Spinal cord (tissue), 10 donors: Measurements from ENCODE around the gene PM20D1. TPM values are rescaled to one million over a fixed set of nuclear protein-coding genes. Genes with fewer than 3 reads are reported as not detected.
A peak's percentile ranks its signal among the peaks of the same experiment; 100 is the strongest.

Experiments used
- DNase-seq, 6 donors: peaks; one replicate each; pipeline versions ENCODE4 v3.0.0 to v3.0.0-alpha.2; 2013 to 2015; ENCODE audit warnings: low spot score in 6 of 6, low read depth in 4 of 6
- H3K27ac ChIP-seq: one replicate; pipeline ENCODE4 v1.5.1; 2013; ENCODE audit warnings: low read depth, low read length, control low read depth
- H3K27me3 ChIP-seq: one replicate; pipeline ENCODE4 v1.6.1; 2013; ENCODE audit warnings: low read length; ENCODE audit not compliant: control insufficient read depth, insufficient read depth
- H3K36me3 ChIP-seq: one replicate; pipeline ENCODE4 v1.6.1; 2013; ENCODE audit warnings: low read length; ENCODE audit not compliant: control insufficient read depth, insufficient read depth
- H3K4me1 ChIP-seq: one replicate; pipeline ENCODE4 v1.6.1; 2013; ENCODE audit warnings: low read length; ENCODE audit not compliant: control insufficient read depth, insufficient read depth
- H3K4me3 ChIP-seq: one replicate; pipeline ENCODE4 v1.5.1; 2013; ENCODE audit warnings: low read depth, low read length, control low read depth
- H3K9me3 ChIP-seq: one replicate; pipeline ENCODE4 v1.6.1; 2013; ENCODE audit warnings: low read length; ENCODE audit not compliant: control insufficient read depth, insufficient read depth
- WGBS: methylation state at CpG from one replicate; pipeline ENCODE4 v1.1.5; 2013; ENCODE audit warnings: missing lambda C conversion rate; ENCODE audit not compliant: insufficient coverage; 5-methylcytosine and 5-hydroxymethylcytosine counted together
- polyA plus RNA-seq, 2 donors: library from polyadenylated mRNA; unstranded; fragments of 120-200 nt; gene quantifications; one replicate each; pipeline ENCODE4 v1.2.1, GENCODE V29; 2013; ENCODE audit not compliant: insufficient read length in 2 of 2
- total RNA-seq, 2 donors: library from RNA; depleted of rRNA in 1 of 2; stranded (reverse); fragments of 120-200 nt in 1 of 2; fragments of >200 nt in 1 of 2; gene quantifications; one replicate each; pipeline versions ENCODE4 v1.2.3 to v1.2.4, GENCODE V29; 2013 to 2014
- donor health status: healthy.

Gene PM20D1
- total and polyA plus RNA-seq, 4 donors: 0.68 to 0.99 (median 0.69) TPM; not detected in 1

DNA sequence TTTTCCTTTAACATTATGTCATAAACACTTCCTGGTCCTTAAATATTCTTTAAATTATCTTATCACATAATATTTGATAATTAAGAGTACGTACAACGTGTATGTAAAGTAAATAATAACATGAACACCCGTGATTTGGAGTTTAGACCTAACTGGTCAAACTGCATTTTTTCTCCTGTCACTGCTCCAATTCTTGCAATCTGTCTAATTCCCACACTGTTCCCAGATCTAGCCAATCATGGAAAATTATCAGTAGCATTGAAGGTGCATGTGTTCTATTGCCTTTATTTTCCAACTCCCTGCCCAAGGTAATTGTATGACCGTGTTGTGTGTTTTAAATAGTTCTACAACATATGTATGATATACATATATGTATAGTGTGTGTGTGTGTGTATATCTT lies 2.1 kb upstream of the PM20D1 start:
- H3K9me3 ChIP-seq: no peaks in the 10 kb centered on the region
- H3K36me3 ChIP-seq: no peaks in the 10 kb centered on the region
- peaks cover 4% of the 10 kb centered on the region for H3K4me1 ChIP-seq
- no peak overlapping the region for H3K27ac ChIP-seq
- WGBS: no CpG with 5 or more reads among the region's 4 CpGs
- no peak overlapping the region for H3K4me3 ChIP-seq
- H3K27me3 ChIP-seq: no peaks in the 10 kb centered on the region
- no peak for DNase-seq

DNA sequence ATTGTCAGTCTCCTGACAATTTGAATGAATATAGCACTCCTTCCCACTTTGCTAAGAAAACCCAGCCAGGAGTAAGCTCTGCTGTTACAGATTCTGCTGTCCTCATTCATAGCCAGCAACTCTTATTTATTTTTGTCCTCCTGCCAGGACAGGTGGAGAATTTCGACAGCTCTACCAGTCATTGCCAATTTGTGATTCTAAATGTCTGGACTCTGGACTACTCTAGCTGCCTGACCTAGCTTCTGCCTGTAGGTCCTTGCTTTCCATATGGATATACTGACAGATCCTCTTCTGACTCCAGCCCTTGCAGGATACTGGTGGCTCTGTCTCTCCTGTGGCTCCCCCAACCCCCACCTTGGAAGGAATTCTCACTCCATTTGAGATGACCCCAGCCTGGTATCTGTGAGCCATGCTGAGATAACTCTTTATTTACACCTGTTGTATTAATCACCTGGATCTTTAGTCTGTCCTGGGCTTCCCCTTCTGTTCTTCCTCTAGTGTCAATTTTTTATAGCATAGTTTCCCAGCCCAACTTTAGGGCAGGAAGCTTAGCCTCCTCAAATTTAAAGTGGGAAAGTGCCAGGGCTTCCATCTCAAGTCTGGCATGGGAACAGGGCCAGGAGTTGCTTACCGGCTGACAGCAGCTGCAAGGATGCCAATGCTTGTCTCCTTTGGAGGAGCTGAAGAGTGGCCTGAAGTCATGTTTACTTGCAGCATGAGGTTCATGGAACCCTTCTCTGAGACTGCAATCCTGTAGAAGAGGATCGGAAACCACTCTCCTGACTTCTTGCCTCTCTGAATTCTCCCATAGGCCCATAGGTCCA lies 6.7 kb downstream of the PM20D1 start:
- DNase-seq: peak in 1 of 6 donors; percentile 40
- H3K4me3 ChIP-seq: no peak overlapping the region
- WGBS: 73% methylated on average over 2 of the region's 3 CpGs
- H3K9me3 ChIP-seq: no peaks in the 10 kb centered on the region
- H3K27ac ChIP-seq: no peak overlapping the region
- no peaks in the 10 kb centered on the region for H3K27me3 ChIP-seq
- no peaks in the 10 kb centered on the region for H3K4me1 ChIP-seq
- no peaks in the 10 kb centered on the region for H3K36me3 ChIP-seq

DNA sequence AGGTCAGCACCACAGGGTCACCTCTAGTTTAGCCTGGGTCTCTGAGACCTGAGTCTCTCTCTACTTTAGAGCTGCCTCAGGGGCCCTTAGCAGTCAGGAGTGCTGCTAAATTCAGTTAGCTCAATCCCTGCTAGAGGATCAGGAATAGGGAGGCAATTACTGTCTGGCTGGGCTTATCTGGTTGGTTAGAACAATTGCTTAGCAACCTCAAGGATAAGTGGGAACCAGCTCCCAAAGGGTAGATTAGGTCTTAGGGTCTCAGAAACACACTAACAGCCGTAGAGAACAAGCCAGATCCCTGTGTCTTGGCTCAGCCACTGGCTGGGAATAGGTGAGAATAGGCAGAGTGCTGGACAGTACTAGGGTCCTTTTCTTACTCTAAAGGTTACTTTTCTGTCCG lies 7.7 kb downstream of the PM20D1 start:
- Histone ChIP-seq H3K9me3 (no peaks in the 10 kb centered on the region), H3K36me3 (no peaks in the 10 kb centered on the region), H3K27me3 (no peaks in the 10 kb centered on the region), H3K4me1 (no peaks in the 10 kb centered on the region), H3K27ac (no peak overlapping the region), H3K4me3 (no peak overlapping the region)
- DNase-seq: peak in 1 of 6 donors; percentile 54
- no CpG with 5 or more reads among the region's 2 CpGs for WGBS

DNA sequence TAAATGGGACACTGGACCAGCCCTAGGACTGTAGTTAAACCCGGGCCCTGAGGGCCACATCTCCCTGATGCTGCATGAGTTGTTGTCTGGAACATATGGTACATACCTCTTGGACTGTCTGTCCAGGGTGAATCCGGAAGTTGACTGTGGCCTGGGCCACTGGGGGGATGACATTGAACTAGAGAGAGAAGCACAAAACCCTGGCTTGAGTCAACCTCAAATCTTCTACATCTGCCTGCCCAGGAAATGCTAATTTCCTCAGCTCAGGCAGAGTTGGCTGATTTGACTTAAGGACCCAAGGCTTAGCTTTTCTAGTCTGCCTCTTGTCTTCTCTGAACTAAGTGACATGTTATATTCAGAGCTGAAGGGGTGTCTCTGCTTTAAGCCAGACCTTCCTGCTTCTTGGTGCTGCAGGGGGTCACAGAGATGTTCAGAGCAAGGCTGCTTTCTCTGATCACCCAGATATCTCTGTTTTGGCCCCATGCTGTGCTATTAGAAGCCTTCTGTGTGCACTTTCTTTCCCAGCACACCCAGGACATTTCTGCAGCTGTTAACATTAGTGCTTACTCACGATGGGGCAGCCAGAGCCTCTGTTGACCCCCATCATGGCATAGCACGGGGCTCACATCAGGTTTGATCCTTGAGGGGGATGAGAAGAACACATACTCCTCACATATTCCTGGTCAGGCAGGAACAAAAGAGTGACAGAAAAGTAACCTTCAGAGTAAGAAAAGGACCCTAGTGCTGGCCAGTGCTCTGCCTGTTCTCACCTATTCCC lies 9.6 kb downstream of the PM20D1 start:
- Histone ChIP-seq H3K4me1 (no peaks in the 10 kb centered on the region), H3K9me3 (no peaks in the 10 kb centered on the region), H3K27me3 (no peaks in the 10 kb centered on the region), H3K36me3 (no peaks in the 10 kb centered on the region), H3K4me3 (no peak overlapping the region), H3K27ac (no peak overlapping the region)
- DNase-seq: no peak
- 74% methylated on average over 3 of the region's 4 CpGs for whole genome bisulfite sequencing

DNA sequence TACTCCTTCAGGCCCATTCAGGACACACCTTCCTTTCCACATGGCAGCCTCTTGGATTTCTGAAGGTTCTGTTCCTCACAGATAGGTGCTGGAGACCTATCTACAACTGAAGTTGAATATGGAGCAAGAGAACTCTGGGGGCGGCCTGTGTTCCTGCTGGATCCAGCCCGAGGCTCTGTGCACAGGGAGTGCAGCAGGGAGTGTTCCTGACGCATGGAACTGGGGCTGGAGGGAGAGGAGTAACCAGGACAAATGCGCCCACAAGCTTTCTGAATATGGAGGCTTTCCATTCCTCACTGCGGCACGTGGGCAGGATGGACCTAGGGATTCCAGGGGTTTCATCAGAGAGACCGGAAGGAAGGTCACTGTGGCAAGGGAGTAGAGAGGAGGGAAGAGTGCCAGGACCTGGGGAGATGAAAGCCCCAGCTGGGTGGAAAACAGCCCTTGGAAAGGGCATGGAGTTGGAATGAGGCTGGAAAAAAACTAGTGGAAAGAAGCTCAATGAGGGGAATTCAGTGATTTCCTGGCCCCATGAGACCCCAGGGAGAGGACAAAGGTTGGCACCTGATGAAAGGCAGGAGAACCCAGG lies 12.5 kb downstream of the PM20D1 start:
- no peaks in the 10 kb centered on the region for H3K27me3 ChIP-seq
- 84% methylated on average over 7 of the region's 7 CpGs for WGBS
- no peaks in the 10 kb centered on the region for H3K36me3 ChIP-seq
- peaks cover 2% of the 10 kb centered on the region for H3K4me1 ChIP-seq
- no peaks in the 10 kb centered on the region for H3K9me3 ChIP-seq
- H3K27ac ChIP-seq: no peak overlapping the region
- H3K4me3 ChIP-seq: no peak overlapping the region
- DNase-seq: no peak

DNA sequence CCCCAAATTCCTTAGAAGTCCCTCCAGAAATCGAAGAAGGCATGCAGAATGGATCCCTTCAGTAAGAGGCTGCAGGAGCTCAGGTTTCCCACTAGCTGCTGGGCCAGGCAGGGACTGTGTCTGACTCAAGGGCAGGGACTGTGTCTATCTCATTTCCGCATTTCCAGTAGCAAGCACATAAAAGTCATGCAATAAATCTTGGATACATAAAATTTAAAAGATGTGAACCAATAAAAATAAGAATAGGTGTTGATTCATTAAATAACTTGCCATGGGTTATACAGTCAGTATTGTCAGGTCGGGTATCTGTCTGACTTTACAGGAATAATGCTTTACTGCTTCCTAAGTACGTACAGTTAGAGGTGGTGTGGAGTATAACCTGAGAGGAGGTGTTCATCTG lies 15.2 kb downstream of the PM20D1 start:
- Histone ChIP-seq H3K4me1 (peaks cover 3% of the 10 kb centered on the region), H3K4me3 (no peak overlapping the region), H3K27ac (no peak overlapping the region), H3K9me3 (no peaks in the 10 kb centered on the region), H3K27me3 (no peaks in the 10 kb centered on the region), H3K36me3 (no peaks in the 10 kb centered on the region)
- WGBS: 85% methylated on average over 3 of the region's 4 CpGs
- DNase-seq: no peak

DNA sequence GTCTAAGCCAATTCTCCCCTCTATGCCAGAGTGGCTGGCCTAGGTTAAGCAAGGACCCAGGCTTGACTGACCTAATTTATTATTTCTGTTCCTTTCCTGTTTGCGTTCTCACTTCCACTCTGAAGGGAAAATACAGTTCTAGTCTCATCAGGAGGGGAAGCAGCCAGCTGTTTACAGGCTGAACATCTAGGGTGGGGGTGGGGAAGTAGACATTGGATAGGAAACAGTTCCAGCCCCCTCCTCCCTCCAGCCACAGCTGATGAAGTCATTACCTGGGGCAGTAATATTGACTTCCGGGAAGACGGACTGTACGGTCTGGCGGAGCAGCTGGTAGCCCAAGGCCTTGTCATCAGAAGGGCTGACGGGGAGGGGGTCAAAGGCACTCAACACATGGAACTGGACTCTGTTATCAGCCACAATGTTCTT lies 17.6 kb downstream of the PM20D1 start:
- Histone ChIP-seq H3K4me1 (peaks cover 8% of the 10 kb centered on the region), H3K9me3 (no peaks in the 10 kb centered on the region), H3K36me3 (no peaks in the 10 kb centered on the region), H3K27ac (no peak overlapping the region), H3K27me3 (no peaks in the 10 kb centered on the region), H3K4me3 (no peak overlapping the region)
- 71% methylated on average over 5 of the region's 6 CpGs for WGBS
- DNase-seq: peak in 1 of 6 donors; percentile 13

DNA sequence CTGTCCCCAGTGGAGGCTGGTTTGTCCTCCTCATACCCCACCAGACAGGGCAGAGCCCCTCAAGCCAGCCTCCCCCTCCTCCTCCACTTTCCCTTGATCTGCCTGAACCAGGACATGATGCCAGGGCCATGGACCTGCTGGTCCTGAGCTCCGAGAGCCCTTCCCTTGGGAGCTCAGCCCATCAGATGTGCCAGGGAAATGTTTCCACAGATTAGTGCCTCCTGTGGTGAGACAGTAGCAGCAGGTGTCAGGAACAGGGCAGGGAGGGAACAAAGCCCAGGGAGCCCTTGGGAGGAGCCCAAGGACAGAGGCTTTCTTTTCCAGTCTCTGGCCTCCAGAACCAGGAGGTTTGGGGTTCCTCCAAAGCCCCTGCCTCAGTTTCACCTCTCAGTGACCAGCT lies 22.3 kb downstream of the PM20D1 start:
- Histone ChIP-seq H3K9me3 (no peaks in the 10 kb centered on the region), H3K4me1 (peaks cover 19% of the 10 kb centered on the region), H3K27me3 (no peaks in the 10 kb centered on the region), H3K27ac (peak overlapping the region; percentile 42), H3K36me3 (no peaks in the 10 kb centered on the region), H3K4me3 (no peak overlapping the region)
- WGBS: 25% methylated on average over 1 of the region's 1 CpG
- DNase-seq: no peak

DNA sequence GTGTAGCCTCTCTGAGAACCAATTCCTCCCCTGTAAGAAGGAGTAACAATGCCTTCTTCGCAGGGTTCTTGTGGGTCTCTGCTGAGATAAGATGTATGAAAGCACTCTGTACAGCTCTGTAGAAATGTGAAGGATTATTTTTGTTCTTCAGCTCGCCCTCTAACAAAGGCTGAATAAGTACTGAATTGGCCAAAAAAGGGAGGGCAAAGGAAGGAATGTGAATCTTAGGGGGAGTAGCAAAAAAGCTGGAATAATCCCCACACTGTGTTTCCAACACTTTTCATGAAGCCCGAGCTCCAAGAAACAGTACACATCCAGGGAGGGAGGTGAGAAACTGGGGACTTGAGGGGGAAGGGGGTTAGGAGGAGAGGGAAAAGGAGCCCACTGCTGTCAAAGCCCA lies 22.9 kb downstream of the PM20D1 start:
- peak in 1 of 6 donors; percentile 37 for DNase-seq
- Histone ChIP-seq H3K36me3 (no peaks in the 10 kb centered on the region), H3K4me3 (no peak overlapping the region), H3K27me3 (no peaks in the 10 kb centered on the region), H3K4me1 (peaks cover 16% of the 10 kb centered on the region), H3K9me3 (no peaks in the 10 kb centered on the region), H3K27ac (peak overlapping the region; percentile 42)
- WGBS: 14% methylated on average over 1 of the region's 3 CpGs
